Umbilical cord (tissue), 2 donors: ENCODE results near the gene CHRNA4. TPM values are rescaled to one million over a fixed set of nuclear protein-coding genes. Genes with fewer than 3 reads are reported as not detected.

Experiments
- DNase-seq: peaks from one replicate; pipeline ENCODE4 v3.0.0-alpha.2; 2015; ENCODE audit warnings: low spot score
- total RNA-seq: library from RNA; depleted of rRNA; stranded (reverse); fragments of >200 nt; gene quantifications from one replicate; pipeline ENCODE4 v1.2.3, GENCODE V29; 2014; ENCODE audit warnings: low replicate concordance; ENCODE audit not compliant: insufficient read depth

The CHRNA4 gene
- total RNA-seq, 1 donor from 2014 or later: 2.2 TPM

DNA sequence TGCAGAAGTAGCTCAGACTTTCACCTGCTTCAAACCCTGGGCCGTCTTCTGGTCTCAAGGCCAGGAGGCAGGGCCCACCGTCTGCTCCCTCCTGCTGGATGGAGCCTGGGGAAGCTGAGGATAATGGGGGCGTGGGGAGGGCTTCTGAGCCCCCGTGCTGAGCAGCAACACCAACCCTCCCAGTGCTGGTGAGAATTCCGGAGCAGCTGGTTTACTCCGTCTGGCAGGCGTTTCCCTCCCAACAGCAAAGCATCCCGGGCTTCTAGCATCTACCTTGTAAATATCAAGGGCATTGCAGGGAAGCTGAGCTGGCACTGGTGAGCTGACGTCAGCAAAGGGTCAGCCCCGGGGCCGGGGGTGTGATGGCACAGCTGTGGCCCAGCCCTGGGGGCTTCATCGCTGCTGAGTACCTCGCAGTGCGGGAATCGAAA lies 16.8 kb upstream of the CHRNA4 start:
- no peak for DNase-seq

DNA sequence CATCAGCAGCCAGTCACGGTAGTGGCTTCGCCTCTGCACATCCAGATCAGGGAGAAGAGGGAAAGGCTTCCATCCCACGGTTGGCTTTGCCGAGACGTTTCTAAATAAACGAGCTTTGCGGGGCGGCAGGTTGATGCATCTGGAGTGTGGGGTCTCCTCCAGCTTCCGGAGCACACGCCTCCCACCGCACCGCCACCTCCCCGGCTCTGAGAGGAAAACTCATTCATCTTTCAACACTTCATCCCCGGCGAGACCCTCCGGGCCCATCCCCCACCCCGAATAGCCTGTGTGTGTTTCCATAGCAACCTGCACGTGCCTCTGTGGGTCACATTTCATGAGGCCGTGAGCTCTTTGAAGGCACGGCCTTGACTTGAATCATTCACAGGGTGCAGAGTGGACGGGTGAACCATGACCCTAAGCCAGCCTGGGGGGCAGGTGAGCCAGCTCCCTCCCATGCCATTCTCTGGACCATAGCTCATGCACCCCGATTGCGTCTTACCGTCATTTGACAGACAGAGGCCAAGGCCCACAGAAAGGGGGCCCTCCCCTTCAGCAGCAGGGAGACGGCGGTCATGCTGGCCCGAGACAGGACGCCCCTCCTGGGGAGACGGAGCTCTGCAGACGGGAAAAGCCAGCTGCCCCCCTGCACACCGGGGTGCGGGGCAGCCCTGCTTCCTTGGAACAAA lies 16.2 kb upstream of the CHRNA4 start:
- no peak for DNase-seq

DNA sequence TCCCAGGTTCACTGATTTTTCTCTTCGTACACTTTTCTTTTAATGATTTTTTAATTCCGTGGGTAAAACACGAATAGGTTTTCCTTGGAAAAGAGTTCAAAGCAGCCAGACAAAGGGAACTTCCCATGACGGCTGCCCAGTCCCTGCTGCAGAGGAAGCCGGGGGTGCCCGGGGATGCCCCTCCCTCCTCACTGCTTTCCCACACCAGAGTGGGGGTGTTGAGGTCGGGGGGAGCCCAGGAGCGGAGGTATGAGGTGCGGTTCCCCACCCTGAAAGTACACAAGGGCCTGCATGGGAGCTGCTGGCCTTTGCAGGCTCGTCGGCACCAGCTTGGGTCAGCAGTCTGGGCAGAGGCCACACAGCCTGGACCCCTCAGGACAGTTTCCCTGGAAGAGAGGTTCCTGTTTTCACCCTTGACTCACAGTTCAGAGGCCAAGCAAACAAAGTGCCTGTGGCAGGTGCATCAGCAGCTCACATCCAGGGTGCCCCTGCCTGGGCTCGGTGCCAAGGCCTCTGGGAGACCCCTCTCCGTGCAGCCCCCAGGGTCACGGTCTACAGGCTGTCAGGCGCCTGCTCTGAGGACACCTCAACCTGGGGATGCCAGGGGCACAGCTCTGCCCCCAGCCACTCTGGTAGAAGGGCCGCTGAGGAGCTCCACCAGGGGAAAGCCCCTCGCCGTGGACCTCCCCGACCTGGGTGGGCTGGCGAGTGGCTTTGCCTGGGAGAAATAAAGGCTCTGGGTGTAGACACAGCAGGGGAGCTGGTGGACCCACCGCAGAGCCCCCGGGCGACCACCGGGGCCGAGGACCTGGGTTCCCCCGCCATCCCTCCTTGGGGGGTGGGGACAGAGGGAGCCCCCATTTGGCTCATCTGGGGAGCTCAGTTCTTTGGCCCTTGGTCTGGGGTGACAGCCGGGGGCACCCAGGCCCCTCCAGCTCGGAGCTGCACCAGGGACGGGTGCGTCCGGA lies 15.4 kb upstream of the CHRNA4 start:
- DNase-seq: no peak

DNA sequence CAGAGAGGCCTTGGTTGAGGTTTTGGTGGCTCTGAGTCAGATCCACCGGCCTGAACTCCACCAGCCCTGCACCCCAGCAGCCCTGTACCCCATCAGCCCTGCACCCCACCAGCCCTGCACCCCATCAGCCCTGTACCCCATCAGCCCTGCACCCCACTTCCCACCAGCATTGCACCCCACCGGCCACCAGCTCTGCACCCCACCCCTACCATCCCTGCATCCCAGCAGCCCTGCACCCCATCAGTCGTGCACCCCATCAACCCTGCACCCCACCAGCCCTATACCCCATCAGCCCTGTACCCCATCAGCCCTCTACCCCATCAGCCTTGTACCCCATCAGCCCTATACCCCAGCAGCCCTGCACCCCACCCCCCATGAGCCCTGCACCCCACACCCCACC lies 14.3 kb upstream of the CHRNA4 start:
- no peak for DNase-seq

DNA sequence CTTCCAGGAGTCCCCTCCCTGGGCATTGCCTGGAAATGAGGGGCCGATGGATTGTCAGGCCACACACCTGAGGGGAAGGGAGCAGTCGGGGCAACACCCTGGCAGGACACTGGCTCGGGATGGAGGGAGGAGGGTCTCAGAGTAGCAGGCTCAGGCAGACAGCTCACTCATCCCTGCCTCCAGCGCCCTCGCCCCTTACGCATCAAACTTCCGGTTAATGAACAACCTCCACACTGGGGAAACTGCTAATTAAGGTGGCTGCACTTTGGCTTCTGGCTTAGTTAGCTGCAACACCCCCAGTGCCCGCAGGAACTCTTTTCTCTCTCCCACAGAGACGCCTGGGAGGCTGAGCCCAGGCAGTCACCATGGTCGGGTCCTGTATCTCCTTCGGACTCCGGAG lies 13.4 kb upstream of the CHRNA4 start:
- no peak for DNase-seq

DNA sequence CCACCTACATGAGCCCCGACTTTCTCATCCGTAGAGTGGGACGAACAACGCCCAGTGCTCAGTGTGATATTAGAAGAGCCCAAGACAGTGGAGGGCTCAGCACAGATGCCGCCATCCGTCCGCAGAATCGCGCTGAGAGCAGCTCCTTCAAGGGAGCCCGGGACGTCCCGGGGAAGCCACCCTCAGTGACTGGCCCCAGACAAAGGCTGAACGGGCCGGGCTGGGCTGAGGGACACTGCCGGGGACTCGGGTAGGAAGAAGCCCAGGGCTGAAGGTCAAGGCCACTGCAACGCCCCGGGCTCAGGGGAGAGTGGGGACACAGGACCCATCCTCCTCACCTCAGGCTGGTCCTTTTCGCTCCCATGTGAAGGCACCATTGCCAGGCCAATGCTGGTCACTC lies 12.8 kb upstream of the CHRNA4 start:
- DNase-seq: no peak

DNA sequence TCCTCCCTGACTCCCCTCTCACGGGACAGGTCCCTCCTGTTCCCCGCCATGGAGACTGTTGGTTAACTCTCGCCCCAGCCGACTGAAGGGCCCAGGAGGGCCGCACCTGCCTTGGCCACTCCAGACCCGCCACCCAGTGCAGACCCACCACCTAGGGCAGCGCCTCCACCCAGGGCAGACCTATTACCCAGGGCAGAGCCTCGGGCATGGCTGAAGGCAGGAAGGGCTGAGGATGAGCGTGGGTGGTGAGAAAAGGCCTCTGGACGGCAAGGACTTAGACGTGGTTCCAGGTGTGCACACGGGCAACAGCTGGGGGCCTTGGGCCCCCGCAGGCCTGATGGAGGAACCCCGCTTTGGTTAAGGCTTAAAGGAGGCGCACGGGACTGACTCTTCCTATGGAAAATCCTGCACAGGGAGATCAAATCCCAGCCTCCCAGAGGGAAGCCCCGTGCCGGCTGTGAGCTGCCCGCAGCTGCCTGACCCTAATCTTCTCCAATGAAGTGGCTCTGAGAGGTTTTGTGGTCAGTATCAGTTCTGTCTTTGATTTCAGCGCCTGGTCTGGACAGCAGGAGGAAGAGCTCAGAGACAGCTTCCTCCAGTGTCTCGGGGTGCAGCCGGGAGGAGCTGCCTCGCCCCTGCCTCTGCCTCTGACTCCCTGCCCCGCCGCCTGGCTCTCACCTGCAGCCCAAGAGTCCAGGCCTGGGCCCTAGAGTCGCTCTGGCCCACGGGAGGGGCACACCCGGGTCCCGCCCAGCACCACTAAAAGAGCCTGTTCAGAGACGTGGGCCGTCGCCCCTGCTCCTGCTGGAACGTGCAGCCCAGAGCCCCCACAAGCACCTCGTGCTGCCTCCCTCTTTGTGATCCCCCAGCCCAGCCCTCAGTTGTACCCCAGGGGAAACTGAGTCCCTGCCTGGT lies 12.1 kb upstream of the CHRNA4 start:
- DNase-seq: peak; percentile 36

DNA sequence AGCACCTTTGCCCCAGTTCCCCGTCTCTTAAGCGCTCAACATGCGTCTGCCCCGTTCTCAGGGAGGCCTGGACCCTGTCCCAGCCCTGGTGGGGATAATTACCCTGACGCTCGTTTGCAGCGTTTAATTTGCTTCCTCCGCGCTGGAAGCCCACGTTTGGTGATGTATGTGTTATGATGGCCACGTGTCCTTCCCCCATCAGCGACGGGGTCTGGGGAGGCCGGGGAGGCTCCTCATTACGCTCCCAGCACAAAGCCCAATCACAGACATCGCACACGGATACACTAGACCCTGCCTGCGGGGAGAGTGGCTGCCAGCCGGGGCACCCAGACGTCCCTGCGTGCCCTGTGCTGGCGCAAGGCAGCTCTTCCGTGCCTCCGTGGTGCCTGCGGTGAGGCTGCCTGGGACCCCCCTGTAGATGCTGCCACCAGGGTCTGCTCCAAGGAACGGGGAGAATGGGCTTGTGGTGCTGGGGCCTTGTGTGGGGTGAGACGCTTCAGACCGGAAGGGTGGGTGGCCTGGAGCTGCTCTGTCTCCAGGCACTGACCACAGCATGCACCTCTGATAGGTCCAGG lies 10.2 kb upstream of the CHRNA4 start:
- no peak for DNase-seq

DNA sequence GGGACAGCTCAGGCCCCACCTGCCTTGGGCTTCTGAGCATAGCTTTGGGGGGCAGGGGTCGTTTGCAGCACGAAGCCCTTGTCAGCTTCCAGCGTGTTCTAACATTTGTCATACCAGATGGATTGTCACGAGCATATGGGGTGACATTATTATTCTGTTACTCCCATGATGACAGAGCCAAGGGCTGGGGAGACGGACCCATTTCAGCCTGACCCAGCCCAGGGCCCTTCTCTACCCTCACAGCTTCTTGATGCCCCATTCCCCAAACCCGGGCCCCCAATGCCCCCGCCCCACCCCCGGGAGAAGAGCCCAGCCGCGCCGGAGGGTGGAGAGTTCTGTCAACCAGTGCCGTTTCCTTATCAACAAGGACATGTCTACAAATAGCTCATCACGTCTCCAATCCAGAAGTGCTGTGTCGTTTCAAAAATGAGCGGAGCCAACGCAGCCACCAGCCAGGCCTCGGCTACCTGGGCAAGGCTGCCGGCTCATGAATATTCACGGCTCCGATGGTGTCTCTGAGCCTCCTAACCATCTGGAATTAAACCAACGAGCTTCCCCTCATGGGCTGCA lies 9.6 kb upstream of the CHRNA4 start:
- DNase-seq: no peak

DNA sequence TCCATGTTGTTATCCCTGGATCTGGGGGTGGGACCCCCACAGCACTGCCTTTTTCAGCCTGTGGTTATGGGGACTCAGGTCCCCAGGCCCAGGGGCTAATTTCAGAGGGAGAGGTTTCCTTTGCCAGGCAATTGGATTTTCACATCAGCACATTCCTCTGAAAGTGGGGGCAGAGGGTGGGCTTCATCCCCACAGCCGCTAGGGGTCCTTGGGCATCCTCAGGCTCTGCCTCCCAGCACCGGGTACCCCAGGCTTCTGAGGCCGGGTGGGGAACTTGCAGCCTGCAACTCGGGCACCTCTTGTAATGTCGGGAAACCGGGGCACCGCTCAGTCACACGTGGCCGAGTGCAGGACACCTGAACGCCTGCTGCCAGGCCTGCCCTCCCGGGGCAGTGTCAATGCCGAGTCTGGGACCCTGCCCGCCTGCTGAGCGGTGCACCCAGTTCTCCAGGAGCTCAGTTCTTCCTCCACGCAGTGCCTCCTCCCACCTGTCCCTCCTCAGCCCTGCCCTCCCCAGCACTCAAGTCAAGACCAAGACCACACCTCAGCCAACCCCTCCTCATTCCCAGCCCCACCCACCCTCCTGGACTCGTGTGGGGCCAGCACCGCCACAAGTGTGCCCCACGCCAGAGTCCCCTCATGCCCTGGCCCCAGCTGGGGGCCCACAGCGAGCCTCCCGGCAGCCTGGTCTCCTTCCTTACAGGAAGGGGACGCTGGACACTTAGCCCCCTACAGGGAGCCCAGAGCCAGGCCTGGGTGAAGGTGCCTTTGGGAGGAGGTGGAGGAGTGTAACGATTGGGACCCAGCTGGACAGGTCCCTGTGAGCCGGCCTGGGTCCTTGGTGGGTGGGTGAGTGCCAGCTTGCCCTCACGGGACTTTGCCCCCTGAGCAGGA lies 8.8 kb upstream of the CHRNA4 start:
- no peak for DNase-seq

DNA sequence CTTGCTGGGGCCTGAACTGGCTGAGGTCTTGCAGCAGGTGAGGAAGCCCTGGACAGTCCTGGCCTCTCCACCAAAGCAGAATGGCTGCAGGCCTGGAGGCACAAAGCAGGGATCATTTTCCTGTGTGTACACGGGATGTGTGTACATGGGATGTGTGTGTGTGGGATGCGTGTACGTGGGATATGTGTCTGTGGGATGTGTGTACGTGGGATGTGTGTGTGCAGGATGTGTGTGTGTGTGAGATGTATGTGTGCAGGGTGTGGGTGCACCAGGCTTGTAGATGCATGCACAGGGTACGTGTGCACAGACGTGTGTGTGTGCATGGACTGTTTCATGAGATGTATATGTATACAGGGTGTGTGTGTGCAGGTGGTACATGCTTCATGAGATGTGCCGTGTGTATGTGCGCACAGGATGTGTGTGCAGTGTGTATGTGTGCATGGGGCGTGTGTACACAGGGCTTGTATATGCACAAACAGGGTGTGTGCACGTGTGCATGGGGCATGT lies 7.9 kb upstream of the CHRNA4 start:
- no peak for DNase-seq

DNA sequence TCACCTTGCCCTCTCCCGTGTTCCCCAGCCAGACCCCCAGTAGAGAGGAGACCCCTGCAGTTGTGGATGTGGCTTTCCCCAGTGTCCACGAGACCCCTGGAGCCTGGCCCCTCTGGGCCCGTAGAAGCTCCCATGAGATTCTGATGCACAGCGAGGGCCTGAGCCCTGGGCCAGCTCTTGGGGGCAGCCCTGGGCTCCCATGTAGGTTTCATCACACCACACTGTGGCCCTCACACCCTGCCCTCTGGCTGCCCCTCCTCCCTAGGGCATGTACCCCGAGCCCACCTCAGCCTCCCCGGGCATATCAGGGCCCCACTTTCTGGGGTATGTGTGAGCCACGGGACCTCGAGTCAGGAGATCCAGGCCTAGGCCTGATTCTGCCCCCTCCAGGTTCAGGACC lies 7.0 kb upstream of the CHRNA4 start:
- DNase-seq: no peak

DNA sequence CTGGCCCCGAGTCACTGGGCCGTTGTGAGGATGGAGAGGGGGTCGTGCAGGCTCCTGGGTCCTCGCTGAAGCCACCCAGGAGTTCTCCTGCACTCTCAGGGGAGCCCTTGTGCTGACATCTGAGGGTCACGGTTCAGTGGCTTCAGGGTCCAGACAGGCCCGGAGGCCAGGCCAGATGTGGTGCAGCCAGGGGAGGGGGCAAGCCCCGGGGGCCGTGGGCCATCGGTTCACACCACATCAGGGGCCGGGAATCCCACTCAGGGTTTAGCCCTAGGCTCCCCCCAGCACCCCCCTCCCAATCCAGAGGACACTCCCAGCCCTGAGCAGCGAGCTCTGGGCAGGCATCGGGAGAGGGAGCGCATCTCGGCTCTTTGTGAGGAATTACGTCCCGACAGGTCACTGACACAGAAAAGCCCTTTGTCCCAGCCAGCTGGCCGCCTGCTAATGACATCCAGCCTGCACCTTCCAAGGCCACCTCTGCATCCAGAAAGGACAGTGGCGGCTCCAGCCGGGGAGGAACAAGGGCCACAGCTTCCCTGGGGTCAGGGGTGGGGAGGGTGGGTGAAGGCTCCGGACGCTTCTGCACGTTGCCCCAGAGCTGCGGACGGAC lies 6.4 kb upstream of the CHRNA4 start:
- DNase-seq: no peak

DNA sequence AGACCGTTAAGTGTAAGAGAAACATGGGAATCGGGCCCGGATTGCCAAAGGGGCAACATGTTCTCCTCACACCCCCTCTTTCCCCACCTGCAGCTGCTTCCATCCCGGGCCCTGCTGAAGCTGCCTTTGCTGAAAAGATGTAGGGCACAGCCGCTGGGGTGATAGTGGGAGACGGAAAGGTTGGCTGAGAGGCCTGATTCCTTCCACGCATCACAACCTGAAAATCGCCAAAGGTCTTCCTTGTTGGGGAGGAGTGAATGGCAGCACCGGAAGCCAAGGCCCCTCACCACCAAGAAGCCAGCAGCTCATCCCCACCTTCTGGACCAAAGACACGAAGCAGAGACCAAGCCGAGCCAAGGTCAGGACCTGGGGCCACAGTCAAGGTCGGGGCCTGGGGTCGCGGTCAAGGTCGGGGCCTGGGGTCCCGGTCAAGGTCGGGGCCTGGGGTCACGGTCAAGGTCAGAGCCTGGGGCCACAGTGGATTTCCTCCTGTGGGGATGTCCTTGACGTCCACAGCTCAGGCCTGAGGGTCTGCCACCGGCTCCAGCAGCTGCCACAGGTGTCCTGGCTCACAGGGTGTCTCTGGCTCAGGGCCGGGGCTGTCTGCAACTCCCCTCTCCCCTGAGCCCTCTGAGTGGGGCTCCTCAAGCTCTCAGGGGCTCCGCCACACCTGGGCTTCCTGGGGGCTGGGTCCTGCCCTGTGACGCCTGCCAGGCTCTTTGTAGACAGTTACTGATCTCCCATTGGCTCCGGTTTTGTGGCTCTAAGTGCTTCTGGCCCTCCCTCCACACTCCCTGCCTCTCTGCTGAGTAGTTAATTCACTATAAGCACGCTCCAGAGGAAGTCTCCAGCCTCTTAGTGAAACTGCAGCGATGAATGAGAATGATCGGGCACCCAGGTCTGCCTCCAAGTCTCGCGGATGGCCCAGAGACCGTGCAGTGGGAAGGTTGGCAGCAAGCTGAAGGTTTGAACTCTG lies 5.5 kb upstream of the CHRNA4 start:
- DNase-seq: no peak

DNA sequence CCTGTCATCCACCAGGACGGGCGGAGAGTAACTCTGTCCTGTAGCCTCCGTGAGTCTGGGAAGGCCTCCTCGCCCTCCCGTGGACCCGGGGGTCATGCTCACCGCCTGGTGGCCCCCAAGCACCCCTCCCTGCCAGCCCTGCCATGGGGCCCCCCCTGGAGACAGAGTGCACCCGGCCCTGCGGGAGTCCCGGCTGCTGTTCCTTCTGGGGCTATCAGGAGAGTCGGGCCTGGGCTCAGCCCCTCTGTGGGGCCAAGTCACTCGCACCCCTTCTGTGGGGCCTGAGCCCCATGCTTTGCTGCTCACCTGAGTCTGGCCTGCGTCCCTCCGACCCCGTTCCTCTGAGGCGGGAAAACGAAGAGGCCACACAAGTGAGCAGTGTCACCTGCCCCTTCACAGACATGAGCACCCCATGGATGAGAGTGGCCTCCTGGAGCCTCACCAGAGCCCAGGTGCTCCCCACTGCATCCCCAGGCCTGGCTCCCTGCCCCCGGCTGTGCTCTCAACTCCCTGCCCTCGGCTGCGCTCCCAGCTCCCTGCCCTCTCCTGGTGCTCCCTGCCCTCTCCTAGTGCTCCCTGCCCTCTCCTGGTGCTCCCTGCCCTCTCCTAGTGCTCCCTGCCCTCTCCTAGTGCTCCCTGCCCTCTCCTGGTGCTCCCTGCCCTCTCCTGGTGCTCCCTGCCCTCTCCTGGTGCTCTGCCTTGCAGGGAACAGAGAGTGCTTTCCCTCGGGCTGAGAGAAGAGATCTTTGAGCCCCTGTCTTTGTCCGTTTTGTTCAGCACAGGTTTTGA lies 4.6 kb upstream of the CHRNA4 start:
- DNase-seq: no peak

DNA sequence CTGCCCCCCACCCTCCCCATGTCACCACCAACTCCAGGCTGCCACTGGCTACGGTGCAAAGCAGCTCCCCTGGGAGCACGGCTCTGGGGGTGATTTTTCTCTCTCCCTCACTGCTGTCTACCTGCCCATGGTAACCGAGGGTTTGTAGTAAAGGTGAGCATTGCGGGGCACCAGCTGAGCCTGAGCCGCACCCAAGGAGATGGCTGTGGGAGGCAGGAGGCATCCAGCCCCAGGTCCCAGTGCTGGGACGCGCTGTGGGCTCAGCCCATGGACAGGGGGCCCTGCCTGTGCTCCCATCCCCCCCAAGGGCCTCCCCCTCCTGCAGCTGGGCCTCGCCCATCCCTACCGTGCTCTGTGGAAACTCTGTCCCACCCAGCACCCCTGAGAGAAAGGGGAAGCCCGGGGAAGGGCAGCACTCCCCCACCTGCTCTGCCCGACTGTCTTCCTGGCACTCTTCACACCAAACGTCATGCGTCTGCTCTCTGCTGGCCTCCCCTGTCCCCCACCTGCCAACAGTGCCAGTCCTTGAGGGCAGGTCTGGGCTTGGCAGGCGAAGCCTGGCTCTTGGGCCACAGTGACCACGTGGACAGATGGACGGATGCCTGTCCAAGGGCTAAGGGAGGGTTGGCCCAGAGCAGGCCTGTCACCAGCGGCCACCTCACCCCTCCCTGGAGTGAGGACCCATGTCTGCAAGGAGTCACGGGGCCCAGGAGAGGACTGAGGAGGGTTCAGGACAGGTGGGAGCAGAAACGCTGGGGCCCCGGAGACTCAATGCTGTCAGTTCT lies 3.8 kb upstream of the CHRNA4 start:
- no peak for DNase-seq
